NOMO-1 (cell line): ENCODE data around the gene ITGA11.

Experiments
- DNase-seq, 2 experiments: peaks; one replicate each; lab custom pipeline; 2025; ENCODE audit not compliant: unreplicated experiment in 2 of 2; lab: John Stamatoyannopoulos, UW

Gene ITGA11

DNA sequence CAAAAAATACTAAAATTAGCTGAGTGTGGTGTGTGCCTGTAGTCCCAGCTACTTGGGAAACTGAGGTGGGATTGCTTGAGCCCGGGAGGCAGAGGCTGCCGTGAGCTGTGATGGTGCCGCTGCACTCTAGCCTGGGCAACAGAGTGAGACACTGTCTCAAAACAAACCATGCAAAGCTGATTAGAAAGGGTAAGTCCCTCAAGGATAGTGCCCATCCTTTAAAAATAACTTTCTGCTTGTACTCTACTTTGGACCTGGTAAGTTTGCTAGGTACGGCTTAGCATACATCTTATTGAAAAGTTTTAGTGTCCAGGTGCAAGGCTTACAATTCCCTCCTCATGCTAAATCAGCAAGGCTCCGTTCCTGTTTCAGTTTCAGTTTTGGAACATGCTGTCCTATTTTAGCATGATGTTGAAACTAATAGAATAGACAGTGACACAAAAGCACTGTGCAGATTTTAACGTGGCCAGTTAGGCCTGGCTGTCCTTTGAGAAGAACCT is 133.0 kb downstream of the ITGA11 start:
- peak; percentile 56 to 86 for DNase-seq

DNA sequence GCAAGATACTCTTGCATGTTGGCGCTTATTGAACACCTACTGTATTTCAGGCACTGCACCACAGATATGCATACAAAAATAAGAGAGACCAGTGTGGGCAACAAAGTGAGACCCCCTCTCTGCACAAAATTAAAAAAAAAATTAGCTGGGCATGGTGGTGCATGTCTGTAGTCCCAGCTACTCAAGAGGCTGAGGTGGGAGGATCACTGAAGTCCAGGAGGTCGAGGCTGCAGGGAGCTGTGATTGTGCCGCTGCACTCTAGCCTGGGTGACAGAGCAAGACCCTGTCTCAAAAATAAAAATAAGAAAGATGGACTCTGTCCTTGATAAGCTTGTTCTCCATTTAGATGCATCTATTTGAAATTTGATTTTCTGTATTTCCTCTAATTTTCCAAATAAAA is 133.6 kb downstream of the ITGA11 start:
- DNase-seq: no peak

DNA sequence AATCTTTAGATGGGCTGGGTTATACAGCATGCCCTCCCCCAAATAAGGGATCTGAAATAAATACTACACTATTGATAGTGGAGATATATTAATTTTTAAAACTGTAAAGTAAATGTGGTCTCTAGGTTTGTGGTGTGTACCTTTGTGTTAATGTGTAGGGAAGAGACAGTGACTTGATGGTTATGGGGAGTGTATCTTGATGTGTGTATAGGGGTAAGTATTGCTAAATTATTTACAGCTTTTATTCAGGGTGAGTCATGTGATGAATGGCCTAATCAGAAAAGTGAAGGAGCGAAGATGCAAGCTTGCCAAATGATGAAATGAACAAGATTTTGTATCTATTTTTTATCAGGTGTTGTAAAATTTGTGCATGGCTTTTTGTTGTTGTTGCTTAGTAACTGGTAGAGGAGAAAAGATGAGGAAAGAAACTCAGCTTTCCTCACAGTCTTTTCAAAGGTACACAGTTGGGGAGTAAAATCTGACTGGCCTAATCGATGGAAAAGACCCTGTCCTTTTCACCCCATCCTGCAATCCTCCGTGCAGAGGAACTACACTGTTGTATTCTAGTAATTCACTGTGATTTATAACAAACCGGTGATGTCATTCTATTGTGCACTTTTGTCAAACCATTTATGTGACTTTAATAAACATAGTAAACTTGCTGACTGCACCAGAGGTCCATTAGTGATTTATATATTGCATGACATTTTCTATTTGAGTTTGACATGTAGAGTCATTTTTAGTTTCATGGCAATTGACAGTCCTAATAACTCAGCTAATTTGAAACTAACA is 136.8 kb downstream of the ITGA11 start:
- DNase-seq: no peak

DNA sequence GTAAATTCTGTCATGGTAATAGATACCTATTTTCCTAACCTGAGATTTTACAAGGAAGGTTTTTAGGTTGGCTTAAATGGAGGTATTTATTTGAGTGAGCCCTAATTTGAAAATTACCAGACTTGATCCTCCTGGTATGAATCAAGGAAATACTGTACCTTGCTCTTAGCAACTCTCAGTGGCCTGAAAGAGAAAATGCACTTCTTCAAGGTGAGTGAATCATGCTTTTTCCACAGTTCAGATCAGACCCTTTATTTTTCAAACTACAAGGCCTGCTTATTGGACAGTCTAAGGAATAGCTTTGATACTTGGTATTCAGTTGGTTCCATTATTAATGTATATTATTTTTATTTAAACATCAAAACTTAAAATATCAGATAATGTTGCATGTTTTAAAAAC is 139.0 kb downstream of the ITGA11 start:
- DNase-seq: no peak

DNA sequence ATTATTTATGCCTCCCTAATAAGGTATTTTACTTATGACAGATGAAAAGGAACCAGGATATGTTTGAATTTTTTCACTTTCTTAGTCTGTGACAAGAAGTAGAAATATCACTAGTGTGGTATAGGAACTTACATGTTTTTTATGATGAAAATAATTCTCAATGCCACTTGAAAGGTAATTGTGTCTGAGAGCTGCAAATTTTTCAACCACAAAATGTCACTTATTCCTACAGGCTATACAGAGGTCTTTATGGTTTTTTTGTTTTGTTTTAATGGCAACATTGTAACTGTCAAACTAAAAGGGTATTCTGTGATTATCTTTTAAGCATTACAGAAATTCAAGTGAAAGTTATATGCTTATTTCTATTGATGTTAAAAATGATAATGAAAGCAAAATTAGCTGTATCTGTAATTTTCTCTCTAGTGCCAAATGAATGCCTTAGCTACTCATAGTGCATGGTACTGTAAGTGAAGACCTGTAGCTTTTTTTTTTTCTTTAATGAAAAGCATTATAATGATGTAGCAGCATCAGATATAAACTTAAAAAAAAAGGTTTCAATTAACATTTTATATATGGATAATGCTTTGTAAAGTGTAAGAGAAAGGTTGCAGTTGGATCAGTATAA is 139.7 kb downstream of the ITGA11 start:
- no peak for DNase-seq

DNA sequence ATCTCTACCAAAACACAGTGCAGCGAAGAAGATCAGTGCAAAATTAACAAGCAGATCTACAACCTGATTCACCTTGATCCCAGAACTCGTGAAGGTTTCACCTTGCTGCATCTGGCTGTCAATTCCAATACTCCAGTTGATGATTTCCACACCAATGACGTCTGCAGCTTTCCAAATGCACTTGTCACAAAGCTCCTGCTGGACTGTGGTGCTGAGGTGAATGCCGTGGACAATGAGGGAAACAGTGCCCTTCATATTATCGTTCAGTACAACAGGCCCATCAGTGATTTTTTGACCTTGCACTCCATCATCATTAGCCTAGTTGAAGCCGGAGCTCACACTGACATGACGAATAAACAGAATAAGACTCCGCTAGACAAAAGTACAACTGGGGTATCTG is 141.2 kb downstream of the ITGA11 start:
- no peak for DNase-seq

DNA sequence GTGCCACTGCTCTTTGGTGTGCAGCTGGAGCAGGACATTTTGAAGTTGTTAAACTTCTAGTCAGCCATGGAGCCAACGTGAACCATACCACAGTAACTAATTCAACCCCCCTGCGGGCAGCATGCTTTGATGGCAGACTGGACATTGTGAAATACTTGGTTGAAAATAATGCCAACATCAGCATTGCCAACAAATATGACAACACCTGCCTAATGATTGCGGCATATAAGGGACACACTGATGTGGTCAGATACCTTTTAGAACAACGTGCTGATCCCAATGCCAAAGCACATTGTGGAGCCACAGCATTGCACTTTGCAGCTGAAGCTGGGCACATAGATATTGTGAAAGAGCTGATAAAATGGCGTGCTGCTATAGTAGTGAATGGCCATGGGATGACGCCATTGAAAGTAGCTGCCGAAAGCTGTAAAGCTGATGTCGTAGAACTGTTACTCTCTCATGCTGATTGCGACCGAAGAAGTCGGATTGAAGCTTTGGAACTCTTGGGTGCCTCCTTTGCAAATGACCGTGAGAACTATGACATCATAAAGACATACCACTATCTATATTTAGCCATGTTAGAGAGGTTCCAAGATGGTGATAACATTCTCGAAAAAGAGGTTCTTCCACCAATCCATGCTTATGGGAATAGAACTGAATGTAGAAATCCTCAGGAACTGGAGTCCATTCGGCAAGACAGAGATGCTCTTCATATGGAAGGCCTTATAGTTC is 142.2 kb downstream of the ITGA11 start:
- no peak for DNase-seq

DNA sequence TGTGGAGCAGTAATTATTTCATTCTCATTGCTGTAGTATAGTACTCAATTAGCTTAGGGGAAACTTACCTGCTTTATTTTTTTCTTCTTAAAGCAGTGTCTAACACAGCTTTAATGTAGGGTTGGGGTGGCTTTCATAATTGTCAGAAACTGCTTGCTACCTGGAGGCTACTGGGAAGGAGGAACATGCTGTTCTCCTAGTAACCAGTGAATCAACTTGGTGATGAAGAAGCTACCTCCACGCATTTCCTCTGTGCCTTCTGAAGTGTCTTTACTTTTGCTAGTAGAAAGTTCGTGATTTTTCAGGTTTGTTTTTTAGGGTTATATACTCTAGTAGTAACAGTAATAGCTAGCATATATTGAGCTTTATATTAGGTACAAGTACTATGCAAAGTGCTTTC is 142.9 kb downstream of the ITGA11 start:
- DNase-seq: no peak

DNA sequence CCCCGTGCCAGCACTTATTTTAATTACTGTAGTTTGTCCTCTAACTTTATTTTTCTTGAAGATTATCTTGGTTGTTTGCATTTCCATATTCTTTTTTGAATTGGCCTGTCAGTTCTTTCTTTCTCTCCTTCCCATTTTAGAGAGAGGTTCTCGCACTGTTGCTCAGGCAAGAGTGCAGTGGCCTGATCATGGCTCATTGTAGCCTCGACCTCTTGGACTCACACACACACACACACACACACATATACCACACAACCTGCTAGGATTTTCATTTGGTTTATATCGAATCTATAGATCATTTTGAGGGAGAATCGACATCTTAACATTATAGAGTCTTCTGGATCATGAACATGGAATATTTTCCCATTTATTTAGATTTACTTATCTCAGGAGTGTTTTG is 145.7 kb downstream of the ITGA11 start:
- DNase-seq: no peak

DNA sequence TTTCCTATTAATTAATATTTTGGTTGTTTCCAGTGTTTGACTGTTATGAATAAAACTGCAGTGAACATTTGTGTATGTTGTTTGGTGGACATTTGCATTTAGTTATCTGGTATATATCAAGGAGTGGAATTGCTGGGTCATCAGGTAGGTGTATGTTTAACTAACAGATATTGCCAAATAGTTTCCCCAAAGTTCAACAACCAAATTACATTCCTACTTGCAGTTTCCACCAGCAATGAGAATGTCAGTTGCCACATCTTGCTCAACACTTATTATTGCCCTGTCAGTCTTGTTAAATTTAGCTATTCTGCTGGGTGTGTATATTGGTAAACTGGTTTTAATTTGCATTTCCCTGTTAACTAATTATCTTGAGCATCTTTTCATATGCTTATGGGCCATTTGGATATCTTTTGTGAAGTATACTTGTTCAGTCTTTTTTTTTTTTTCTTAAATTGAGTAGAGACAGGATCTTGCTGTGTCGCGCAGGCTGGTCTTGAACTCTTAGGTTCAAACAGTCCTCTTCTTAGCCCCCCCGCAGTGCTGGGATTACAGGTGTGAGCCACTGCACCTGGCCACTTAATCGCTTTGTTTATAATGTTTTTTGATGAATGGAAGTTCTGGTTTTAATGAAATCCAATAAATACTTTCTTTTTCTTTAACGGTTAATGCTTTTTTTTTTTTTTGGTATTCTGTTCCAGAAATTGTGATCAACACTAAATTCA is 146.5 kb downstream of the ITGA11 start:
- DNase-seq: peak; percentile 61 to 88

DNA sequence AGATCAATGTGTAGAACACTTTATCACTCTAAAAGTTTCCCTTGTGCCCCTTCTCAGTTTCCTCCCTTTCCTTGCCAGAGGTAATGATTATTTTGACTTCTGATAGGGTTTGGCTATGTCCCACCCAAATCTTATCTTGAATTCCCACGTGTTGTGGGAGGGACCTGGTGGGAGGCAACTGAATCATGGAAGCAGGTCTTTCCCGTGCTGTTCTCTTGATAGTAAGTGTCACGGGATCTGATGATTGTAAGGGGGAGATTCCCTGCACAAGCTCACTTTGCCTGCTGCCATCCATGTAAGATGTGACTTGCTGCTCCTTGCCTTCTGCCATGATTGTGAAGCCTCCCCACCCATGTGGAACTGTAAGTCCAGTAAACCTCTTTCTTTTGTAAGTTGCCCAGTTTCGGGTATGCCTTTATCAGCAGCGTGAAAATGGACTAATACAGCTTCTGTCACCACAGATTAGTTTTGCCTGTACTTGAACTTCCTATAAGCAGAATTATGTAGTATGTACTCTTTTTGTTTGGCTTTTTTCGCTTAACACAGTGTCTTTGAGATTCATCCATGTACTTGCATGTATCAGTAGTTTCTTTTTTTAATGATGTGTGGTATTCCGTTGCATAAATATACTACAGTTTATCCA is 147.2 kb downstream of the ITGA11 start:
- peak in 1 of 2 experiments; percentile 31 for DNase-seq

DNA sequence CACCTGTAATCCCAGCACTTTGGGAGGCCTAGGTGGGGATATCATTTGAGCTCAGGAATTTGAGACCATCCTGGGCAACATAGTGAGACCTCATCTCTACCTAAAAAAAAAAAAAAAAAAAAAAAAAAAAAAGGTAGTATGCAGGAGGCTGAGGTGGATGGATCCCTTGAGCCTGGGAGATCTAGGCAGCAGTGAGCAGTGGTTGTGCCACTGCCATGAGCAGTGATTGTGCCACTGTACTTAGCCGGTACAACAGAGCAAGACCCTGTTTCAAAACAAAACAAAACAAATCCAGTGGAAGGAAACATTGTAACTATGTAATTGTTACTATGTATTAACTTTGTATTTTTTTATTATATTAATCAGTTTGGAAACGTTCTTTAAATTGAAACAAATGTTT is 148.6 kb downstream of the ITGA11 start:
- DNase-seq: no peak

DNA sequence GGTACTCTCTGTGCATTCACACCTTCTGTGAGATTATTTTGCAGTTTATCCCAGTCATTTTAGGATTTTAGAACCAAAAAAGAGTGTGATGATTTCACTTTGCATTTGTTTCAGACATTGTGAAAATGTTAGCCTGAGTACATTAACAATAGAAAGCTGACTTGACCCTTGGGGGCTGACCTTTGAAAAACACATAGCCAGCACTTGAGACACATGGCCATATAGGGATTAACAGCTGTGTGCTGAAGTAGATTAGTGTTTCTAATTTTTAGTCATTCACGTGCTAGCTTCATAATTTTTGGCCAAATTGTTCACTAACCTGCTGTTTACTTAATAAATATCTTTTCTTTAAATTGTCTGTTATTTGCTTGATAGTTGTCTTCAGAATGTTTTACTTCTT is 151.0 kb downstream of the ITGA11 start:
- DNase-seq: no peak

DNA sequence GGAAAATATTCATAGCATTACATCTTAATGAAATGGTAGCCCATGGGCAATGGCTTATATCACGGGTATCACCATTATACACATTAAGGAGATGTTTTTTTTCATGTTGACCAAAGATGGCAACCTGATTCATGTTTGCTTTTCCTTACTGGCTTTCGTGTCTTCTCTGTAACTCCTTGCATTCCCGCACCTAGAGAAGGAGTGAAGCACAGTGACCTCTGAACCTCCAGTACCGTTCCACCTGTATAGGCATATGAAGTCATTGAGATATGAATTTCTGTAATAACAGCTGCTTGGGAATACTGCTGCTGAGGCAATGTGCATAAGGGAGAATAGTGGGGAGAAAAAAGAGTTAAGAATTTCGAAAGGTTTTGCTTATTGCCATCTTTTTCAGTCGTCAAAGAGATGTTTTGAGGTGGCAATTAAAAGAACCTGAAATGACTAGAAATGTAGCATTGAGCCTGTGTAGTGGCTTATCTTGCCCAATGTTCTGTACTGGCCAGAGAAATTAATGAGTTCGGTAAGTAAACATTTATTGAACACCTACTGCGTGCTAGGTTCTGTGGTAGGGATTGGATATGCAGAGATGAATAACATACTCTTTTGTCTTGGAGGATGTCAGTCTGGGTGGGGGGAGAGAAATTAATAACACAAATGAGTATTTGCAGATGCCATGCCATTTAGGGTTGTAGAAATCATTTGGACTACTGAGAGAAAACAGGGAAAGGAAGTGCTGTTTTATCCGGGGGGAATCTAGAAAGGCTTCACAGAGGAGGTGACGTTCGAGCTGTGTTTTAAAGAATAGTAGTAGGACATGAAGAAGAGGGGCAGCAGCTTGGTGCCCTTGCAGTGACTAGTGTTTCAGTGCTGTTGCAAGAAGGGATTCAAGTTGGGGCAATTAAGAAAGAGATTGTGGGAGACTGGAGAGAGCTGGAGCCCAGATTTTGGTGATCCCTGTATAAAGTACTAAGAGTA is 151.9 kb downstream of the ITGA11 start:
- peak in 1 of 2 experiments; percentile 18 for DNase-seq

DNA sequence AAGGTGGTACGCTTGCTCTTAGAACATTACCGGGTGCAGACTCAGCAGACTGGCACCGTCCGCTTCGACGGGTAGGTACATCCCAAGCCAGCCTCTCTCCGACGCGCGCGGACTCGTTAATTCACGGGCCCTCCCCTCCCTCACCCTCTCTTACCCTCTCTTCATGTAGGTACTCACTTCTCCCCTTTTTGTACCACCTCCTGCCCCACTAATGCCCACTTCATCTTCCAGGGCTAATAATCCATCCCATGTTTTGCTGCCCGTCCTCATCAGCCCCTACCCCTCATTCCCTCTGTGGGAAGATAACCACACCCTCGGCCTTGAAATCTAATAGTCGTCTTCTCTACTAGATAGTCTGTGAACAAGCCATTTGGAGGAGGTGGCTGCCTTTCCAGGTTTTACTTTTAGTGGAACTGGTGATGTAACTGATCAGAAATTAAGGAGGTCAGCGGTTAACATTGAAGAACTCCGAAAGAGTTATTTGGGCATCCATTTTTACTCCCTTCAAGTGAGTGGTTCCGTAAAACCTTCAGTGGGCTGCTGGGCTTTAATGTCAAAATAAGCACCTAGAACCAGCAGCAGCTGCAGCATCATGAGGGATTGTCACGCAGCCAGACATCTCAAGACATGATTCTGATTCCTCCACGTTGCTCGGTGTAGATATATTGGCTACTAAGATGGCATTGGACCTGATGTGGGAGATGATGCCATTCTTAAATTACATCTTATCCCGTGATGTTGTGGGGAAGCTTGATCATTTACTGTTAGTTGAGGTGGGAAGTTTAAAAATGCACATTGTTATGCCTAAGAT is 153.2 kb downstream of the ITGA11 start:
- peak in 1 of 2 experiments; percentile 11 for DNase-seq

DNA sequence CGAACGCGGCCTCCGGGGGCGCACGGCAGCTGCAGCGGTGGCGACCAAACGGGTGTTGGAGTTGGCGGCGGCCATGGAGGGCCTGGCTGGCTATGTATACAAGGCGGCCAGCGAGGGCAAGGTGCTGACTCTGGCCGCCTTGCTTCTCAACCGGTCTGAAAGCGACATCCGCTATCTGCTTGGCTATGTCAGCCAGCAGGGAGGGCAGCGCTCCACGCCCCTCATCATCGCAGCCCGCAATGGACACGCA is 153.7 kb downstream of the ITGA11 start:
- no peak for DNase-seq

DNA sequence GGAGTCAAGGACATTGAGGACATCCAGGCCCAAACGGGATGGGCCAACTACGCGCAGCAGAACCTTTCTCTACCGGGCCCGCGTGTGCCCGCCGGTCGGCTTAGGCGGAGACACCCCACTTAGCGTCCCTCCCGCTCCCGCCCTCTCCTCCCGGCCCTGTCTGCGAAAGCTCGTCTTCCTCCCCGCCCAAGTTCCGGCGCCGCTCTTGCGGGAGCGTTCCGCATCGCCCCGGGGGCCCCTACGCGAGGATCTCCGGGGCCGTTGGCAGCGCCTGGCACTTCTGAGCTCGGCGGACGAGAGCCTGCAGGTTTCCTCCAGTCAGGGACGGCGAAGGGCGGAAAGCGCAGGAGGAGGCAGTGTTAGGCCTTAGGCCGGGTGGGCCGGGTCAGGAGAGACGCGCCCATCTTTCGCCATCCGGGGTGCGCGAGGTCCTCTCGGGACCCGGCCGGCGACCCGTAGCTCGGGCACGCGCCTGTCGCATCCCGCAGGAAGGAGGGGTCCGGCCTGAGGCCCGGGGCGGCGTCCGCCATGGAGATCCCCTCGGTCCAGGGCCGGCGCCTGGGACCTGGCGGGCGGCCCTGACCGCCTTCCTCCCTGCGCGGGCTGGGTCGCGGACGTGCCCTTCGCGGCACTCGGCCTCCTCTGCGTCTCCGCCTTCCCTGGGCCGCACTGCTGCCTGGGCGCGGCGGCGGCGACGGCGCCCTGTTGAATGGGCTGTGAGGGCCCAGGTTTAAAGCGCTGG is 154.2 kb downstream of the ITGA11 start, which contains the start of gene FEM1B:
Gene FEM1B, plus strand, starts transcription at position 143 of the 742 bp plus-strand sequence. CDS start 673 bp downstream, outside the sequence.
- DNase-seq: peak; percentile 92

DNA sequence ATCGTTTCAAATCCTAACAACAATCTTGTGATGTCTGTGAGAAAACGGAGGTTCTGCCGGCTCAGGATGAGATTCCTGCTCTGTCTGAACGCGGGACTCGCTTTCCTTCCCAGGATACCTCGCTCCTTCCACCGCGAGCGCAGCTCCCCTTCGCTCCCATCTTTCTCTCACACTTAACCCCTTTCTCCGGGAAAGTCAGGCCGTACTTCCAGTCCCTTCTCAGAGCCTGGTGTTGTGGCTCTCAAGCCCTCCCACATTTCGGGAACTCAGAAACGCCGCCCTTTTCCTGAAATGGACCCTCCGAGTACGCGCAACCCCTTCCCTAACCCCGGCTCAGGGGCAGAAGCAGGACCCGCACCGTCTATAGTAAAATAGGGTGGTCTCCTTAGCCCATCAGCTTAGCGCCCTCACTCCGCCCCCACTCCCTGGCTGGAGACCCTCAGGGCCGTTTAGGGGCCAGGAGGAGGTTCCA is 154.8 kb downstream of the ITGA11 start:
- DNase-seq: no peak
